T-cell (primary cell): ENCODE measurements around the gene GTF3C1. TPM values are rescaled to one million over a fixed set of nuclear protein-coding genes. Genes with fewer than 3 reads are reported as not detected.

Experiments
- ATAC-seq, 4 experiments: fragments of 200-7000 bp in 3 of 4; fragments of 150-1000 bp in 1 of 4; cut with Tn5 transposase; replicated peaks in 1 of 4; 1 replicate in 3 of 4; 2 replicates in 1 of 4; pipeline ENCODE4 v1.10.0; 2021; ENCODE audit warnings: moderate library complexity in 3 of 4, mild to moderate bottlenecking in 2 of 4, moderate number of reproducible peaks in 1 of 4
- CTCF ChIA-PET, 2 donors: fragments of 300-600 bp; sonication (Branson Sonifier 250); formaldehyde crosslinking; loops; one replicate each; lab custom pipeline; 2022; ENCODE audit warnings: antibody characterized with exemption in 2 of 2; lab: Charles Lee
- POLR2A ChIA-PET, 2 donors: fragments of 300-600 bp; sonication (Branson Sonifier 250); formaldehyde crosslinking; loops; one replicate each; lab custom pipeline; 2022; ENCODE audit warnings: antibody characterized with exemption in 2 of 2; lab: Charles Lee
- DNase-seq, 35 experiments: peaks; one replicate each; pipeline versions ENCODE4 v3.0.0 to v3.0.0-alpha.2; 2013 to 2023
- H3K27ac ChIP-seq: one replicate; pipeline ENCODE4 v1.5.1; 2013; ENCODE audit warnings: low read length
- H3K27me3 ChIP-seq, 2 experiments: replicated peaks in 1 of 2; 1 replicate in 1 of 2; 2 replicates in 1 of 2; pipeline versions ENCODE4 v1.6.1 to v1.7.0; 2013; ENCODE audit warnings: low read length in 1 of 2, mixed read lengths in 1 of 2; ENCODE audit not compliant: control insufficient read depth in 2 of 2, insufficient read depth in 2 of 2; ENCODE audit errors: extremely low read depth in 1 of 2
- H3K36me3 ChIP-seq, 2 donors: 1 replicate in 1 of 2; 2 replicates in 1 of 2; pipeline versions ENCODE4 v1.6.1 to v1.7.0; 2013; ENCODE audit warnings: low read length in 1 of 2; ENCODE audit not compliant: control insufficient read depth in 2 of 2, insufficient read depth in 1 of 2; ENCODE audit errors: extremely low read depth in 1 of 2
- H3K4me1 ChIP-seq, 2 experiments: 1 replicate in 1 of 2; 2 replicates in 1 of 2; pipeline versions ENCODE4 v1.6.1 to v1.7.0; 2013; ENCODE audit warnings: low read length in 2 of 2, mixed read lengths in 1 of 2; ENCODE audit not compliant: insufficient read depth in 2 of 2, control insufficient read depth in 1 of 2; ENCODE audit errors: extremely low read depth in 1 of 2
- H3K4me3 ChIP-seq, 2 donors: 1 replicate in 1 of 2; 2 replicates in 1 of 2; pipeline versions ENCODE4 v1.5.1 to v1.7.0; 2013; ENCODE audit warnings: mild to moderate bottlenecking in 2 of 2, low read length in 1 of 2, moderate library complexity in 1 of 2; ENCODE audit not compliant: control insufficient read depth in 1 of 2; ENCODE audit errors: extremely low read depth in 1 of 2
- H3K9me3 ChIP-seq: 2 replicates; pipeline ENCODE4 v1.7.0; 2013
- H3K27ac Mint-ChIP-seq, 2 donors: one replicate each; pipeline ENCODE4 v1.8.0; 2020 to 2021; ENCODE audit warnings: mild to moderate bottlenecking in 2 of 2, mixed read lengths in 2 of 2
- H3K27me3 Mint-ChIP-seq, 2 donors: one replicate each; pipeline ENCODE4 v1.8.0; 2021 to 2022; ENCODE audit warnings: mixed read lengths in 2 of 2
- H3K36me3 Mint-ChIP-seq: one replicate; pipeline ENCODE4 v1.8.0; 2021; ENCODE audit warnings: mixed read lengths
- H3K4me1 Mint-ChIP-seq, 3 donors: one replicate each; pipeline ENCODE4 v1.8.0; 2020 to 2022; ENCODE audit warnings: mixed read lengths in 3 of 3, mild to moderate bottlenecking in 1 of 3
- H3K4me3 Mint-ChIP-seq, 3 donors: one replicate each; pipeline ENCODE4 v1.8.0; 2020 to 2022; ENCODE audit warnings: mild to moderate bottlenecking in 3 of 3, mixed read lengths in 3 of 3, moderate library complexity in 3 of 3
- H3K9me3 Mint-ChIP-seq, 3 donors: one replicate each; pipeline ENCODE4 v1.8.0; 2020 to 2022; ENCODE audit warnings: mixed read lengths in 3 of 3
- WGBS: methylation state at CpG from one replicate; pipeline ENCODE4 v1.1.5; 2013; ENCODE audit warnings: missing lambda C conversion rate; ENCODE audit not compliant: insufficient coverage; 5-methylcytosine and 5-hydroxymethylcytosine counted together
- total RNA-seq, 35 experiments: library from RNA in 6 of 35; stranded (reverse) in 6 of 35; fragments of 120-200 nt in 1 of 35; gene quantifications; one replicate each; pipeline versions ENCODE4 v1.2.1 to v1.2.4 and lab custom pipeline; 2013 to 2026

The GTF3C1 gene
- total RNA-seq, 5 donors from 2014 or later (not counting 1 experiment from before 2014, with no cell fraction given) = 60.3 to 72.8 (median 61.4) TPM

DNA sequence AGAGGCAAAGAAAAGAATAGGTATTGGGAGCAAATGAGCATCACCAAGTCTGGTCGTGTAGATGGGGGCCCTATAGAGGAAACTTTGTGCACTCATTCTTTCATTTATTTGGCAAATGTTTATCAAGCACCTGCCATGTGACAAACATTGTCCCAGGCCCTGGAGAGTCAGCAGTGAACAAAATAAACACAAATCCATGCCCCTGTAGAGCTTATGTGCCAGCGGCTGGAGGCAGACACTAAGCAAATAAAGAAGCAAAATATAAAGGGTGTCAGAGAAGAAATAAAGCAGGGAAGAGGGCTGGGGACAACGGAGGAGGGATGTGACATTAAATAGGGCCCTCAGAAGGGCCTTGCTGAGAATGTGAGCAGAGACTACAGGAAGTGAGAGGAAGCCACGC lies 45.8 kb upstream of the GTF3C1 start:
- no peaks in the 10 kb centered on the region for H3K9me3 ChIP-seq
- no peaks in the 10 kb centered on the region for H3K36me3 ChIP-seq
- ChIA-PET CTCF (no interaction called here), POLR2A (no interaction called here)
- no peak for DNase-seq
- ATAC-seq = no peak
- H3K27me3 ChIP-seq = no peaks in the 10 kb centered on the region
- no peak overlapping the region for H3K4me3 ChIP-seq
- WGBS = 81% methylated on average over 3 of the region's 4 CpGs
- H3K9me3 Mint-ChIP-seq = no peaks in the 10 kb centered on the region
- H3K27ac Mint-ChIP-seq = no peak overlapping the region
- no peaks in the 10 kb centered on the region for H3K4me1 ChIP-seq
- H3K4me3 Mint-ChIP-seq = no peak overlapping the region
- no peak overlapping the region for H3K27ac ChIP-seq
- no peaks in the 10 kb centered on the region for H3K4me1 Mint-ChIP-seq
- H3K27me3 Mint-ChIP-seq = no peaks in the 10 kb centered on the region
- H3K36me3 Mint-ChIP-seq = peaks cover 27% of the 10 kb centered on the region

DNA sequence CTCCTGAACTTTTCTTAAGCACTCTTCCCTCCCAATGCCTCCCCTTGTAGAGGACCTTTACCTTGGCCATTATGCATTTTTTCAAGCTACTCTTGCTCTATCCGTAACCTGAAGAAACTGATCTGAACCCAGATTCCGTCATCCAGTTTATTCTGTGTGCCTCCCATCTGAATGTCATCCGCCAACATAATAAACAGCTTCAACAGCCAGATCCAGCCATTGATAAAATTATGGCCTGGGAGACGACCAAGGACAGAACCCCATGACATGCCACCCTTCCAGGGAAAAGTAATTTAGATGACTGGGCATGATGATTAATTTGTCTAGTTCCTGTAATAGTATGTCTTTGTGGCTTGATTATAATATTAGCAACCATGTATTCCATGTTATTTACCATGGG lies 42.1 kb upstream of the GTF3C1 start:
- no peak overlapping the region for H3K4me3 ChIP-seq

DNA sequence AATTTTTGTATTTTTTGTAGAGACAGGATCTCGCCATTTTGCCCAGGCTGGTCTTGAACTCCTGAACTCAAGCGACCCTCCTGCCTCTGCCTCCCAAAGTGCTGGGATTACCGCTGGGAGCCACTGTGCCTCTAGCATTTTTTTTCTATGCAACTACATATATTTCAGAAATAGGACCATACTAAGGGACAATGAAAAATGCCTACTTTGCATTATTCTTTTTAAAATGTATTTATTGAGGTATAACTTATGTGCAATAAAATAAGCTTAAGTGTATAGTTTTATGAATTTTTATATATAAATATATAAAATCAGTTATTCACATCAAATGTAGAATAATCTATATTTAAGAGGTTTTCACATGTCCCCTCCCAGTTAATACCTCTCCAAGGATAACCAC lies 38.3 kb upstream of the GTF3C1 start:
- no peaks in the 10 kb centered on the region for H3K27me3 ChIP-seq
- Mint-ChIP-seq H3K9me3 (no peaks in the 10 kb centered on the region), H3K27ac (no peak overlapping the region), H3K27me3 (no peaks in the 10 kb centered on the region), H3K4me3 (no peak overlapping the region), H3K4me1 (no peaks in the 10 kb centered on the region), H3K36me3 (peaks cover 37% of the 10 kb centered on the region)
- no CpG with 5 or more reads among the region's 3 CpGs for WGBS
- no peak for DNase-seq
- no peak overlapping the region for H3K27ac ChIP-seq
- H3K4me1 ChIP-seq = no peaks in the 10 kb centered on the region
- H3K9me3 ChIP-seq = no peaks in the 10 kb centered on the region
- ChIA-PET CTCF (no interaction called here), POLR2A (no interaction called here)
- no peak for ATAC-seq
- no peak overlapping the region for H3K4me3 ChIP-seq
- H3K36me3 ChIP-seq = no peaks in the 10 kb centered on the region

More for the DNA sequence above, 42.1 kb upstream of the GTF3C1 start:
- no peak overlapping the region for H3K27ac Mint-ChIP-seq
- DNase-seq = no peak
- H3K36me3 ChIP-seq = no peaks in the 10 kb centered on the region
- no peaks in the 10 kb centered on the region for H3K9me3 ChIP-seq
- no peaks in the 10 kb centered on the region for H3K27me3 ChIP-seq
- H3K4me3 Mint-ChIP-seq = no peak overlapping the region
- no peaks in the 10 kb centered on the region for H3K4me1 Mint-ChIP-seq
- ATAC-seq = no peak
- H3K27ac ChIP-seq = no peak overlapping the region
- no peaks in the 10 kb centered on the region for H3K9me3 Mint-ChIP-seq
- peaks cover 20% of the 10 kb centered on the region for H3K36me3 Mint-ChIP-seq
- ChIA-PET CTCF (interaction anchor here in 1 of 2 donors (0.7 kb wide), 1 partner anchor 42 kb away, joined by 6 read pairs; no protein-coding TSS in a partner anchor), POLR2A (no interaction called here)
- H3K27me3 Mint-ChIP-seq = no peaks in the 10 kb centered on the region
- no peaks in the 10 kb centered on the region for H3K4me1 ChIP-seq
- 97% methylated on average over 3 of the region's 4 CpGs for WGBS

DNA sequence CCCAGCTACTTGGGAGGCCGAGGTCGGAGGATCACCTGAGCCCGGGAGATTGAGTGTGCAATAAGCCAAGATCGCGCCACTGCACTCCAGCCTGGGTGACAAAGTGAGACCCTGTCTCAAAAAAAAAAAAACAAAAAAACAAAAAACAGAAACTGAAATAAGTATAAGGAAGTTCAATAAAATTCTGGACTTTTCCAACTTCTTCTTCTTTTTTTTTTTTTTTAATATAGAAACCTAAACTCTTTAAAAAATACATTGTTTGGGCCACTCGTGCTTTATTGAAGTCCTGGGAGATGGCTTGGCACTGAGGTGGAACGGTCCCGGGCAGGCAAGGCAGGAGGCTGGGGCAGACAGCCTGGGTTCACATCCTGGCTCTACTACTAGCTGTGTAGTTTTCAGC lies 37.0 kb upstream of the GTF3C1 start:
- ATAC-seq (no peak), DNase-seq (no peak)
- WGBS = 100% methylated on average over 3 of the region's 8 CpGs
- CTCF ChIA-PET = interaction anchor here in 1 of 2 donors (0.6 kb wide), 1 partner anchor 270 kb away, joined by 3 read pairs; no protein-coding TSS in a partner anchor
- H3K9me3 Mint-ChIP-seq = no peaks in the 10 kb centered on the region
- H3K4me3 Mint-ChIP-seq = no peak overlapping the region
- POLR2A ChIA-PET = no interaction called here
- no peaks in the 10 kb centered on the region for H3K27me3 Mint-ChIP-seq
- Histone ChIP-seq H3K27ac (no peak overlapping the region), H3K4me3 (no peak overlapping the region), H3K4me1 (no peaks in the 10 kb centered on the region), H3K9me3 (no peaks in the 10 kb centered on the region), H3K36me3 (no peaks in the 10 kb centered on the region), H3K27me3 (no peaks in the 10 kb centered on the region)
- H3K36me3 Mint-ChIP-seq = peaks cover 44% of the 10 kb centered on the region
- H3K27ac Mint-ChIP-seq = no peak overlapping the region
- H3K4me1 Mint-ChIP-seq = no peaks in the 10 kb centered on the region

DNA sequence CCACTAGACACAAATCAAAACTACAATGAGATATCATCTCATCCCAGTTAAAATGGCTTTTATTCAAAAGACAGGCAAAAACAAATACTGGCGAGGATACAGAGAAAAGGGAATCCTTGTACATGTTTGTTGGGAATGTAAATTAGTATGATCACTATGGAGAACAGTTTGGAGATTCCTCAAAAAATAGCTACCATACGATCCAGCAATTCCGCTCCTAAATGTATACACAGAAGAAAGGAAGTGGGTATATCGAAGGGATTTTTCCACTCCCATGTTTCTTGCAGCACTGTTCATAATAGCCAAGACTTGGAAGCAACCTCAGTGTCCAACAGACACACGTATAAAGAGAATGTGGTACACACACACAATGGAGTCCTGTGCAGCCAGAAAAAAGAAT lies 35.5 kb upstream of the GTF3C1 start:
- CTCF ChIA-PET = no interaction called here
- H3K36me3 Mint-ChIP-seq = peaks cover 46% of the 10 kb centered on the region

DNA sequence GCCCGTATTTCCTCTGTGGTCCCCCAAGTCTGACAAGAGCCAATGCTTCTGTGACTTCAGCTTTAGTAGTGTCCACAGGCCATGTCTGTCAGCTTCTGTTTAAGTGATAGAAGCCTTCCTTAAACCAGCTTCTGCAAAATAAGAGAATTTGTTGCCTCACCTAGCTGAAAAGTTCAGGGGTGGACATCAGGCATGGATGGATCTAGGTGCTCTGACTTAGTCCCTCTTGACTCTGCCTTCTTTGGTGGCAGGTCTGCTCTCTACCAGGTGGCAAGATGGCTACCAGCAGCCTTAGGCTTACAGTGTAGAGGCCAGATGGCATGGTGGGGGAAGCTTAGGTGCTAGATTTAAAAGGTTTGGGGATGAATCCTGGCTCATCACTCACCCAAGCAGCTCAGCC lies 33.9 kb upstream of the GTF3C1 start:
- DNase-seq (no peak), ATAC-seq (no peak)
- peaks cover 54% of the 10 kb centered on the region for H3K36me3 Mint-ChIP-seq
- 100% methylated on average over 1 of the region's 1 CpG for WGBS
- H3K27me3 Mint-ChIP-seq = no peaks in the 10 kb centered on the region
- POLR2A ChIA-PET = no interaction called here
- H3K36me3 ChIP-seq = no peaks in the 10 kb centered on the region
- no peaks in the 10 kb centered on the region for H3K4me1 Mint-ChIP-seq
- H3K4me1 ChIP-seq = no peaks in the 10 kb centered on the region
- H3K4me3 Mint-ChIP-seq = no peak overlapping the region
- no peaks in the 10 kb centered on the region for H3K27me3 ChIP-seq
- no peak overlapping the region for H3K27ac Mint-ChIP-seq
- CTCF ChIA-PET = no interaction called here
- H3K9me3 Mint-ChIP-seq = no peaks in the 10 kb centered on the region
- no peak overlapping the region for H3K4me3 ChIP-seq
- H3K27ac ChIP-seq = no peak overlapping the region
- H3K9me3 ChIP-seq = no peaks in the 10 kb centered on the region

More for the DNA sequence above, 35.5 kb upstream of the GTF3C1 start:
- DNase-seq (no peak), ATAC-seq (no peak)
- POLR2A ChIA-PET = no interaction called here
- H3K36me3 ChIP-seq = no peaks in the 10 kb centered on the region
- no peaks in the 10 kb centered on the region for H3K9me3 ChIP-seq
- no peak overlapping the region for H3K4me3 ChIP-seq
- no peaks in the 10 kb centered on the region for H3K27me3 ChIP-seq
- no peaks in the 10 kb centered on the region for H3K27me3 Mint-ChIP-seq
- H3K4me1 ChIP-seq = no peaks in the 10 kb centered on the region
- H3K27ac Mint-ChIP-seq = no peak overlapping the region
- WGBS = no CpG with 5 or more reads among the region's 5 CpGs
- H3K4me1 Mint-ChIP-seq = no peaks in the 10 kb centered on the region
- no peaks in the 10 kb centered on the region for H3K9me3 Mint-ChIP-seq
- H3K27ac ChIP-seq = no peak overlapping the region
- H3K4me3 Mint-ChIP-seq = no peak overlapping the region

DNA sequence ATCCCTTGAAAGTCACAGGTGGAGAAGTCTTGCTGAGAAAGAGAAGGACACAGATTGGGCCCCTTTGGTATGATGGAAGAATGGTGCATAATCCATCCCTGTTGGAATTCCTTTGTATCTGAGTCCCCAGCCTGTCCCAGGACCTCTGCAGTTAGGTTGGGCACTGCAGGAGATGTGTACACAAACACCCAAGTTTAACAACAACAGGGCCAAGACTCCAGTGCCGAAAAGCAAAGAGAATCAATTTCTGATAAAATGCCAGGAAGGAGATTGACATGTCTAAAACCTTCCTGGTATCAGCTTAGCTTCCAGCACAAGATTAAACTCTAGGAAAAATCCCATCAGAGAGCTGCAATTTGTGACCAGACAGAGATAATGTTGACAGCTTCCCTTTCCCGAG lies 33.2 kb upstream of the GTF3C1 start:
- H3K36me3 Mint-ChIP-seq = peaks cover 54% of the 10 kb centered on the region

More for the DNA sequence above, 33.2 kb upstream of the GTF3C1 start:
- Histone ChIP-seq H3K27me3 (no peaks in the 10 kb centered on the region), H3K9me3 (no peaks in the 10 kb centered on the region), H3K36me3 (no peaks in the 10 kb centered on the region), H3K4me3 (no peak overlapping the region), H3K27ac (no peak overlapping the region), H3K4me1 (no peaks in the 10 kb centered on the region)
- H3K4me3 Mint-ChIP-seq = no peak overlapping the region
- 100% methylated on average over 2 of the region's 2 CpGs for WGBS
- POLR2A ChIA-PET = no interaction called here
- H3K4me1 Mint-ChIP-seq = no peaks in the 10 kb centered on the region
- no peaks in the 10 kb centered on the region for H3K9me3 Mint-ChIP-seq
- CTCF ChIA-PET = no interaction called here
- no peaks in the 10 kb centered on the region for H3K27me3 Mint-ChIP-seq
- DNase-seq (no peak), ATAC-seq (no peak)
- no peak overlapping the region for H3K27ac Mint-ChIP-seq
